ENCODE measurements around the gene TAF1A.

- TF ChIP-seq POLR2AphosphoS5 (IDR thresholded peaks at IDR 0.05; ENCODE audit: low read depth, low read length) (no peak), REST (IDR thresholded peaks at IDR 0.05; ENCODE audit: insufficient read depth in 1 of 2, low read depth in 2 of 2, low read length in 2 of 2) (no peak)
These were observed 30.8 kb upstream of the TAF1A start for GRCh38 chr1:222620566-222620965.

Measured in PFSK-1 (cell line).